GM12892 (cell line): ENCODE measurements around the gene CFAP107.

Experiments used
- POLR2A ChIP-seq: IDR thresholded peaks from 2 replicates; pipeline ENCODE4 v1.6.1; 2011; ENCODE audit warnings: low read depth, low read length, control low read depth
- POLR2AphosphoS5 ChIP-seq: IDR thresholded peaks from 2 replicates; pipeline ENCODE4 v1.6.1; 2011; ENCODE audit warnings: low read depth, low read length, control low read depth

GRCh38 chr1:12798911-12799310 lies 52.9 kb downstream of the CFAP107 start:
- no peak for TF ChIP-seq POLR2A
- no peak for TF ChIP-seq POLR2AphosphoS5
